HL-60 (cell line): ENCODE results near the gene PPP1R9A.

Experiments used
- POLR2AphosphoS5 ChIP-seq: IDR thresholded peaks from 2 replicates; pipeline ENCODE4 v1.6.1; 2012; ENCODE audit warnings: low read depth
- REST ChIP-seq: IDR thresholded peaks from 2 replicates; pipeline ENCODE4 v1.6.1; 2012; ENCODE audit warnings: low read depth; ENCODE audit not compliant: insufficient replicate concordance
- TF ChIP-seq, protein P1 (sequence below): IDR thresholded peaks from one replicate; pipeline ENCODE4 v1.5.1; 2011; ENCODE audit warnings: low read length, control low read depth, inconsistent platforms; ENCODE audit not compliant: insufficient read depth

DNA sequence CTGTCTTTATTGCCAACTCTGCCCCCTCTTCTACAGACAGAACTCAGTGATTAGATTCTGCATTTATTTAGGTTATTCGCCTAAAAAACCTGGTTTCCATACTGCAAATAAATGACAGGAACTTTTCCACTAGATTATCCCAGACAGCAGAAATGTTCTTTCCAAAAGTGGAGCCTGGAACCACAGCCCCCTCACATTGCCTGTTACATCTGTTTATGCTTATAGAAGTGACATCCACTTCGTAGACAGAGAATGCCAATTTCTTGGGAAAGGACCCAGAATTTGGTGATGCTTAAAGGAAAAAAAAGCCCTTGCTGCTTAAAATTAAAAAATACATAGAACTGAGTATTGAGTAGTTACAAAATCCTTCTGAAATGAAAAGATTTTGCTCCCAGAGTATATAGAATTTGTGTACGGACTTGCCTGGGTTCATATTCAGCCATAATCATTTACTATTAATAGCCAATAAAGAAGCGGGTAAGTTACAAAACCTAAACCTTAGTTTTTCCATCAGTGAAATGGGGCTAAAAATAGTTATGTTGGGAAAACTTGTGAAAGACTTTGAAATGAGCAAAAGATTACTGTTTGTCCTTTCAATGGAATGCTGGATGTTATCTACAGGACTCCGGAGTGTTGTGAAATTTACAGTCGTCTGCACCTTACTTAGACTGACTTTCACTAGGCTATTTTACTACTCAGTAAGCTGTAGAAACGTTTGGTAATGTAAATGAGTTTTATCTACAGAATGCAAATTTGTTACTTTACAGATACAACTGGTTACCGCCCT lies 1.1 kb upstream of the PPP1R9A start:
- TF ChIP-seq, protein P1, sequence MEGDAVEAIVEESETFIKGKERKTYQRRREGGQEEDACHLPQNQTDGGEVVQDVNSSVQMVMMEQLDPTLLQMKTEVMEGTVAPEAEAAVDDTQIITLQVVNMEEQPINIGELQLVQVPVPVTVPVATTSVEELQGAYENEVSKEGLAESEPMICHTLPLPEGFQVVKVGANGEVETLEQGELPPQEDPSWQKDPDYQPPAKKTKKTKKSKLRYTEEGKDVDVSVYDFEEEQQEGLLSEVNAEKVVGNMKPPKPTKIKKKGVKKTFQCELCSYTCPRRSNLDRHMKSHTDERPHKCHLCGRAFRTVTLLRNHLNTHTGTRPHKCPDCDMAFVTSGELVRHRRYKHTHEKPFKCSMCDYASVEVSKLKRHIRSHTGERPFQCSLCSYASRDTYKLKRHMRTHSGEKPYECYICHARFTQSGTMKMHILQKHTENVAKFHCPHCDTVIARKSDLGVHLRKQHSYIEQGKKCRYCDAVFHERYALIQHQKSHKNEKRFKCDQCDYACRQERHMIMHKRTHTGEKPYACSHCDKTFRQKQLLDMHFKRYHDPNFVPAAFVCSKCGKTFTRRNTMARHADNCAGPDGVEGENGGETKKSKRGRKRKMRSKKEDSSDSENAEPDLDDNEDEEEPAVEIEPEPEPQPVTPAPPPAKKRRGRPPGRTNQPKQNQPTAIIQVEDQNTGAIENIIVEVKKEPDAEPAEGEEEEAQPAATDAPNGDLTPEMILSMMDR, result no peak
- TF ChIP-seq POLR2AphosphoS5 (no peak), REST (no peak)
